ENCODE measurements around the gene CFAP298.
A peak's percentile ranks its signal among the peaks of the same experiment; 100 is the strongest.

CFAP298 gene

GRCh38 chr21:32599091-32599490 lies 13.1 kb downstream of the CFAP298 start:
- DNase-seq (ENCODE audit: low spot score): no peak

- DNase-seq (ENCODE audit: low spot score): peak; percentile 33
Measured at GRCh38 chr21:32597205-32597604, 15.0 kb downstream of the CFAP298 start.

GRCh38 chr21:32595431-32595830 lies 16.7 kb downstream of the CFAP298 start:
- no peak for DNase-seq (ENCODE audit: low spot score)

- no peak for DNase-seq (ENCODE audit: low spot score)
Measured at GRCh38 chr21:32593690-32594089, 18.5 kb downstream of the CFAP298 start.

- no peak for DNase-seq (ENCODE audit: low spot score)
Measured at GRCh38 chr21:32592929-32593502, 19.2 kb downstream of the CFAP298 start.

GRCh38 chr21:32590130-32590529 lies 22.0 kb downstream of the CFAP298 start:
- DNase-seq (ENCODE audit: low spot score): no peak

- no peak for DNase-seq (ENCODE audit: low spot score)
Measured at GRCh38 chr21:32587651-32588050, 24.5 kb downstream of the CFAP298 start.

GRCh38 chr21:32587120-32587519 lies 25.1 kb downstream of the CFAP298 start:
- DNase-seq (ENCODE audit: low spot score): no peak

GRCh38 chr21:32585970-32586369 lies 26.2 kb downstream of the CFAP298 start:
- no peak for DNase-seq (ENCODE audit: low spot score)

- DNase-seq (ENCODE audit: low spot score): no peak
Measured at GRCh38 chr21:32585042-32585710, 27.0 kb downstream of the CFAP298 start, which contains the start of gene TCP10L. TSS of gene TCP10L (minus strand) at chr21:32585523. CDS start at chr21:32584304, 1,219 bp downstream.

- no peak for DNase-seq (ENCODE audit: low spot score)
Measured at GRCh38 chr21:32584472-32584871, 27.7 kb downstream of the CFAP298 start.

GRCh38 chr21:32581732-32582131 lies 30.4 kb downstream of the CFAP298 start:
- DNase-seq (ENCODE audit: low spot score): no peak

GRCh38 chr21:32580949-32581348 lies 31.2 kb downstream of the CFAP298 start:
- DNase-seq (ENCODE audit: low spot score): no peak

GRCh38 chr21:32578107-32578691 lies 34.0 kb downstream of the CFAP298 start:
- DNase-seq (ENCODE audit: low spot score): no peak

- DNase-seq (ENCODE audit: low spot score): no peak
Measured at GRCh38 chr21:32576011-32576410, 36.2 kb downstream of the CFAP298 start.

- no peak for DNase-seq (ENCODE audit: low spot score)
Measured at GRCh38 chr21:32574946-32575925, 36.9 kb downstream of the CFAP298 start.

GRCh38 chr21:32572574-32573420 lies 39.4 kb downstream of the CFAP298 start:
- DNase-seq (ENCODE audit: low spot score): no peak

GRCh38 chr21:32570456-32570855 lies 41.7 kb downstream of the CFAP298 start:
- no peak for DNase-seq (ENCODE audit: low spot score)

- peak; percentile 82 for DNase-seq (ENCODE audit: low spot score)
Measured at GRCh38 chr21:32569261-32570230, 42.6 kb downstream of the CFAP298 start.

GRCh38 chr21:32567626-32568025 lies 44.6 kb downstream of the CFAP298 start:
- DNase-seq (ENCODE audit: low spot score): no peak
